GM18951 (cell line): ENCODE results near the gene TRDN.
"Not testable (repeated sequence)": the region's sequence is repeated elsewhere in the genome, so short reads cannot be mapped to it uniquely, and the experiment has no call there.

Experiments used
- POLR2A ChIP-seq: IDR thresholded peaks from 4 replicates; pipeline ENCODE4 v1.6.1; 2011; ENCODE audit warnings: mild to moderate bottlenecking; ENCODE audit not compliant: insufficient read length, insufficient read depth; ENCODE audit errors: extremely low read depth
- in situ Hi-C: fragments of 300-500 bp; cut with MboI; formaldehyde crosslinking; loops from one replicate; pipeline ENCODE4 v1.12.0; 2022; ENCODE audit warnings: low sequenced_read_pairs, mixed read lengths, inconsistent platforms; ENCODE audit not compliant: unreplicated experiment

TRDN gene

GRCh38 chr6:123467392-123467791 lies 169.4 kb downstream of the TRDN start:
- no peak for TF ChIP-seq POLR2A
- in situ Hi-C loops, result no loop called here

GRCh38 chr6:123462152-123462551 lies 174.6 kb downstream of the TRDN start:
- in situ Hi-C loops, result no loop called here
- no peak for TF ChIP-seq POLR2A

GRCh38 chr6:123458218-123458617 lies 178.5 kb downstream of the TRDN start:
- no peak for TF ChIP-seq POLR2A
- in situ Hi-C loops, result no loop called here

- TF ChIP-seq POLR2A, result no peak
- in situ Hi-C loops, result no loop called here
These were observed 179.9 kb downstream of the TRDN start for GRCh38 chr6:123456836-123457235.

GRCh38 chr6:123454448-123454847 lies 182.3 kb downstream of the TRDN start:
- no peak for TF ChIP-seq POLR2A
- in situ Hi-C loops, result no loop called here

- in situ Hi-C loops, result not testable (repeated sequence)
These were observed 183.7 kb downstream of the TRDN start for GRCh38 chr6:123453071-123453470.

- no peak for TF ChIP-seq POLR2A
- in situ Hi-C loops, result no loop called here
These were observed 188.4 kb downstream of the TRDN start for GRCh38 chr6:123448306-123448884.

GRCh38 chr6:123447315-123447937 lies 189.3 kb downstream of the TRDN start:
- in situ Hi-C loops, result no loop called here
- no peak for TF ChIP-seq POLR2A

GRCh38 chr6:123439371-123439770 lies 197.4 kb downstream of the TRDN start:
- no peak for TF ChIP-seq POLR2A
- in situ Hi-C loops, result no loop called here

GRCh38 chr6:123434186-123434585 lies 202.6 kb downstream of the TRDN start:
- in situ Hi-C loops, result no loop called here
- no peak for TF ChIP-seq POLR2A

GRCh38 chr6:123430970-123431369 lies 205.8 kb downstream of the TRDN start:
- in situ Hi-C loops, result no loop called here
- TF ChIP-seq POLR2A, result no peak

GRCh38 chr6:123427008-123427407 lies 209.7 kb downstream of the TRDN start:
- in situ Hi-C loops, result no loop called here
- TF ChIP-seq POLR2A, result no peak

GRCh38 chr6:123423130-123423529 lies 213.6 kb downstream of the TRDN start:
- in situ Hi-C loops, result no loop called here
- no peak for TF ChIP-seq POLR2A

GRCh38 chr6:123420512-123420911 lies 216.2 kb downstream of the TRDN start:
- TF ChIP-seq POLR2A, result no peak
- in situ Hi-C loops, result no loop called here

GRCh38 chr6:123418071-123418470 lies 218.7 kb downstream of the TRDN start:
- TF ChIP-seq POLR2A, result no peak
- in situ Hi-C loops, result loop anchor here (10.0 kb wide), 1 partner anchor 297 kb away; no protein-coding TSS in a partner anchor

GRCh38 chr6:123417535-123417934 lies 219.2 kb downstream of the TRDN start:
- TF ChIP-seq POLR2A, result no peak
- in situ Hi-C loops, result loop anchor here (10.0 kb wide), 1 partner anchor 297 kb away; no protein-coding TSS in a partner anchor
